T-helper 2 cell treated with Interferon-gamma antibody and Interleukin-4, amounts not matched to agents 5 μg/mL and 100 μg/mL, for 36 hours (primary cell): Measurements from ENCODE around the gene PPP1R15A.
"Not testable (repeated sequence)": the region's sequence is repeated elsewhere in the genome, so short reads cannot be mapped to it uniquely, and the experiment has no call there.

Experiments used
- DNase-seq: peaks from one replicate; pipeline ENCODE4 v3.0.0; 2021; ENCODE audit warnings: low spot score
- H3K27ac Mint-ChIP-seq: one replicate; pipeline ENCODE4 v1.8.0; 2021; ENCODE audit warnings: mild to moderate bottlenecking, mixed read lengths
- H3K27me3 Mint-ChIP-seq: one replicate; pipeline ENCODE4 v1.8.0; 2021; ENCODE audit warnings: low read depth, mixed read lengths
- H3K36me3 Mint-ChIP-seq: one replicate; pipeline ENCODE4 v1.8.0; 2021; ENCODE audit warnings: low read depth, mixed read lengths
- H3K4me1 Mint-ChIP-seq: one replicate; pipeline ENCODE4 v1.8.0; 2021; ENCODE audit warnings: low read depth, mixed read lengths
- H3K4me3 Mint-ChIP-seq: one replicate; pipeline ENCODE4 v1.8.0; 2022; ENCODE audit warnings: mild to moderate bottlenecking, moderate library complexity, mixed read lengths
- H3K9me3 Mint-ChIP-seq: one replicate; pipeline ENCODE4 v1.8.0; 2021; ENCODE audit warnings: mixed read lengths

The PPP1R15A gene

GRCh38 chr19:48844472-48844871 lies 27.7 kb upstream of the PPP1R15A start:
- Mint-ChIP-seq H3K4me1 (no peaks in the 10 kb centered on the region), H3K9me3 (no peaks in the 10 kb centered on the region), H3K36me3 (no peaks in the 10 kb centered on the region), H3K27me3 (no peaks in the 10 kb centered on the region), H3K4me3 (no peak overlapping the region), H3K27ac (no peak overlapping the region)
- DNase-seq: no peak

DNA sequence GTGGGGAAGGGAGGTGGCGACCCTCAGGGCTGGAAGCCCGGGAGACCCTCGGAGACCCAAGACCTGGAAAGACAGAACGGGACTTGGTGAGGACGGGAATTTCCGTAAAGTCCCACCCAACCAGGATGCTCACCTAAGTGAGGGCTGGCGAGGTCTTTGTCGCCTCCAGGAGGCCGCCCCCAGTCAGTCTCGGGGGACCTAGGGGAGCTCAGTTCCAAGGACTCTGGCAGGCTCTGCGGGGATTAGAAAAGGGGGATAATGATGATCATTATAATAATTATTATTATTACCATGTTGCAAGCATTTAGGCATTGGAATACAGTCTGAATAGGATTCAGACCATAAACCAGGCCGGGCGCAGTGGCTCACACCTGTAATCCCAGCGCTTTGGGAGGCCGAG lies 26.8 kb upstream of the PPP1R15A start:
- H3K27ac Mint-ChIP-seq: no peak overlapping the region
- no peaks in the 10 kb centered on the region for H3K36me3 Mint-ChIP-seq
- H3K9me3 Mint-ChIP-seq: no peaks in the 10 kb centered on the region
- no peaks in the 10 kb centered on the region for H3K27me3 Mint-ChIP-seq
- no peak overlapping the region for H3K4me3 Mint-ChIP-seq
- no peak for DNase-seq
- H3K4me1 Mint-ChIP-seq: no peaks in the 10 kb centered on the region

DNA sequence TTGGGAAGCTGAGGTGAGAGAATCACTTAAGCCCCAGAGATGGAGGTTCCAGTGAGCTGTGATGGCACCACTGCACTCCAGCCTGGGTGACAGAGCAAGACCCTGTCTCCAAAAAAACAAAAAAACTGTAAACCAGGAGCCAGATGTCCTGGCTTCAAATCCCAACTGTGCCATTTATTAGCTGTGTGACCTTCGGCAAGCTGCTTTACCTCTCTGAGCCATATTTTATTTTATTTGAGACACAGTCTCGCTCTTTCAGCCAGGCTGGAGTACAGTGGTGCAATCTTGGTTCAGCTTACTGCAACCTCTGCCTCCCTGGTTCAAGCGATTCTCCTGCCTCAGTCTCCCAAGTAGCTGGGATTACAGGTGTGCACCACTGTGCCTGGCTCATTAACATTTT lies 25.6 kb upstream of the PPP1R15A start:
- H3K27ac Mint-ChIP-seq, DNase-seq, H3K36me3 Mint-ChIP-seq, H3K9me3 Mint-ChIP-seq, H3K4me3 Mint-ChIP-seq, H3K4me1 Mint-ChIP-seq, H3K27me3 Mint-ChIP-seq: not testable (repeated sequence)

DNA sequence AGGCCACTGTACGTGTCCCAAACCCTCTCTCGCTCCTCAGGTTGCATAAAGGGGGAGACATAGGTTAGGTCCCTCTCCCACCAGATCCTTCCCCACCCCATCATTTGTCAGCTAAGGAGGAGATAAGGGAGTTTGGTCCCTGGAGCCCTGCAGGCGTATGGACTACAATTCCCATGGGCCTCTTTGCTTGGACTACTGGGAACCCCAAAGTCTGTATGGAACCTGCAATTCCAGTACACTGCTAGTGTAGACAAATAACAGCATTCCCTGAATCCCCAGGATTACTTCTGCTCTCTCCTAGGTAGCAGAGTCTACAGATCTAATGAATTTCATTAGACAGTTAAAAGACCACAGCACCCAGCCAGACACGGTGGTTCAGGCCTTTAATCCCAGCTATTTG lies 19.9 kb upstream of the PPP1R15A start:
- no peaks in the 10 kb centered on the region for H3K36me3 Mint-ChIP-seq
- no peaks in the 10 kb centered on the region for H3K4me1 Mint-ChIP-seq
- H3K4me3 Mint-ChIP-seq: no peak overlapping the region
- no peak for DNase-seq
- H3K27ac Mint-ChIP-seq: no peak overlapping the region
- H3K9me3 Mint-ChIP-seq: no peaks in the 10 kb centered on the region
- no peaks in the 10 kb centered on the region for H3K27me3 Mint-ChIP-seq

DNA sequence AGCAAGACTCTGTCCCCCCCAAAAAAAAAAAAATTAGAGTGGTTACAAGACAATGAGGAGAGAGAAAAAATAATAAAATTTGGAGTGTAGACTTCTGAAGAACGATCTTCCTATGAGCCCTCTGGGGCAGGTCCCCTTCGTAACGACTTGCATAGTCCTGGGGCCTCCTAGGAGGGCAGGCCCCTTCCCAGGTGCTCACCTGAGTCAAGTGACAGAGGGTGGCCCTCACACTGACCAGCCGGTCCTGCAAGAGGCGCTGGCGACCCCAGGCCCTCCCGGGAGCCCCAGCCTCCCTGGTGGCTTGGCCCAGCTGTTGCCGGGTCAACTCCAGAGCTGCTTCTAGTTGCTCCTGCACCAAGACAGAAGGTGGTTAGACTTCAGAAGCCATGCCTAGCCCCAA lies 18.7 kb upstream of the PPP1R15A start:
- DNase-seq: no peak
- Mint-ChIP-seq H3K36me3 (no peaks in the 10 kb centered on the region), H3K27ac (no peak overlapping the region), H3K9me3 (no peaks in the 10 kb centered on the region), H3K4me1 (no peaks in the 10 kb centered on the region), H3K27me3 (no peaks in the 10 kb centered on the region), H3K4me3 (no peak overlapping the region)

DNA sequence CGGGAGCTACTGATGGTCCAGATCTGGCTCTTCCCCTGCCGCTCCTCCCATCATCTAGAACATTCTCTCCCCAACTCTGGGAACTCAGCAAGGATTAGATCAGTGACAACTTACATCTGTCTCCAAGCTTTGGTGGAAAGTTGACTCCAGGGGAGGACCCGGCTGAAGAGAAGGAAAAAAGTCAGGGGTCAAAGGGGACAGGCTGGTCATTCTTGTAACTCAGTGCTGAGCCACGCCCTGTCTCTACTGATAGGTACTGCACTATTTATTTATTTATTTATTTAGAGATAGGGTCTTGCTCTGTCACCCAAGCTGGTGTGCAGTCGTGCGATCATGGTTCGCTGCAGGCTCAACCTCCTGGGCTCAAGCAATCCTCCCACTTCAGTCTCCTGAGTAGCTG lies 18.1 kb upstream of the PPP1R15A start:
- H3K27me3 Mint-ChIP-seq: no peaks in the 10 kb centered on the region
- no peak overlapping the region for H3K27ac Mint-ChIP-seq
- no peak overlapping the region for H3K4me3 Mint-ChIP-seq
- no peaks in the 10 kb centered on the region for H3K9me3 Mint-ChIP-seq
- no peak for DNase-seq
- peaks cover under 1% of the 10 kb centered on the region for H3K4me1 Mint-ChIP-seq
- H3K36me3 Mint-ChIP-seq: no peaks in the 10 kb centered on the region

DNA sequence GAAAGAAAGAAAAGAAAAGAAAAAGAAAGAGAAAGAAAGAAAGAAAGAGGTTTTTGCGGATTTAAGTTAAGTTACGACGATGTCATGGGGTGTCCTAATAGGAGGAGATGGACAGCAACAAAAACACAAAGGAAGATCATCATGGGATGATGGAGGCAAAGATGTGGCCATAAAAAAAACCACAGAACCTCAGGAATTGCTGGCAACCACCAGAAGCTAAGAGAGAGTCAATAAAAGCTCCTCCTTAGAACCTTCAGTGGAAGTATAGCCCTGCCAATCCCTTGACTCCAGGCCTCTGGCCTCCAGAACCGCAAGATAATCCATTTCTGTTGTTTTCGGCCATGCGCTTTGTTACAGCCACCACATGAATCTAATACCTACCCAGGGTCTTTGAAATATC lies 15.3 kb upstream of the PPP1R15A start:
- Mint-ChIP-seq H3K27me3 (peaks cover 2% of the 10 kb centered on the region), H3K36me3 (no peaks in the 10 kb centered on the region), H3K4me3 (no peak overlapping the region), H3K27ac (no peak overlapping the region), H3K9me3 (no peaks in the 10 kb centered on the region), H3K4me1 (peaks cover 1% of the 10 kb centered on the region)
- no peak for DNase-seq

DNA sequence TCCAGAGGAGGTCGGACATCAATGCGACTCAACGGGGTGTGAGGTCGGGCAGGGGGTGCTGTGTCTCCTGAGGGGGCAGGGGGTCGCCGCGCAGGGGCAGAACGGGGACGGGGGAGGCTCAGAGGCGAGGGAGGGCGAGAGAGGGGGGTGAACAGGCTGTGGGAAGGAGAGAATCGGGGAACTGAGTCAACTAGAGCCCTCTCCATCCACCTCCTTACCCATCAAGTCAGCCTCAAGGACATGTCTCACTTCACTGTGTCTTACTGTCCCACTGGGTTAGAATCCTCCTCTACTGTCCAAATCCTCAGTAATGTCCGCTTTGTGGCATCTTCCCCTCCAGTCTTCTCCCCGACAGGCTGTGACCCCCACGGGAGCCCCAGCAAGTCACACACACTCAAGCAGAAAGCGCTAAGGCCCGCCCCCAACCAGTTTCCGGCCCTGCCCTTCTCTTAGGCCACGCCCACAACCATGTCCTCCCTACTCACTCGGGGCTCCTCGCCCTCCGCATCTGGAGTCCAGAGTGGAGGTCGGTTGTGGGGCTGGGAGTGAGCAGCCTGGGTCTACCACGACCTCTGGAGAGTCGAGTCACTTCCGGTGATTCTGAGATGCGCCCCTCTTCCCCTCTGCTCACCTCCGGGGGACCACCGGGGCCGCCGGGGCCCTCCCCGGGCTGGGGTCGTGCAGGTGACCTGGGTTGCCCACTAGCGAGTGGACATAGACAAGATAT lies 13.1 kb upstream of the PPP1R15A start:
- Mint-ChIP-seq H3K4me1 (peaks cover 1% of the 10 kb centered on the region), H3K27me3 (peaks cover 2% of the 10 kb centered on the region), H3K27ac (peak overlapping the region; percentile 83), H3K4me3 (peak overlapping the region; percentile 90), H3K9me3 (no peaks in the 10 kb centered on the region), H3K36me3 (no peaks in the 10 kb centered on the region)
- DNase-seq: peak; percentile 71

GRCh38 chr19:48859711-48860572 lies 12.3 kb upstream of the PPP1R15A start:
- Mint-ChIP-seq H3K9me3 (no peaks in the 10 kb centered on the region), H3K4me3 (peak overlapping the region; percentile 9), H3K27me3 (peaks cover 2% of the 10 kb centered on the region), H3K27ac (no peak overlapping the region), H3K4me1 (peaks cover 1% of the 10 kb centered on the region), H3K36me3 (no peaks in the 10 kb centered on the region)
- no peak for DNase-seq

GRCh38 chr19:48861313-48861712 lies 10.9 kb upstream of the PPP1R15A start:
- peaks cover 3% of the 10 kb centered on the region for H3K27me3 Mint-ChIP-seq
- no peak for DNase-seq
- H3K4me3 Mint-ChIP-seq: no peak overlapping the region
- H3K4me1 Mint-ChIP-seq: peaks cover 1% of the 10 kb centered on the region
- H3K27ac Mint-ChIP-seq: no peak overlapping the region
- no peaks in the 10 kb centered on the region for H3K9me3 Mint-ChIP-seq
- H3K36me3 Mint-ChIP-seq: no peaks in the 10 kb centered on the region

DNA sequence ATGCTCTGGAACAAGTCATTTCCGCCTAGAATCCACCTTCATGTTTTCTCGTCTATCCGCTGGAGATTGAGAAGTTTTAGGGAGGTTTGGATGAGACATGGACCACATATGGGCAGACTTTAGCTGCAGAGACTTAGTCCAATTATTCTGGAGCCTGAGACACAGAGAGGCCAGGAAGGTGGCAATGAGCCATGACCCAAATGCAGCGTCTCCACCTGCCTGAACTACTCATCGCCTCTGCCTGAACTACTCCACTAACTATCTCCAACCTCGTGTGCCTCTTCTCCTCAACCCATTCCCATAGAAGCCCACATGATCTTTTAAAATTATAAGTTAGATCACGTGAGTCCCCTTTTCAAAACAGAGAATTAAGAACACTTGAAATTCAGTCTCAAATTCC lies 9.4 kb upstream of the PPP1R15A start:
- no peak overlapping the region for H3K4me3 Mint-ChIP-seq
- no peaks in the 10 kb centered on the region for H3K9me3 Mint-ChIP-seq
- H3K36me3 Mint-ChIP-seq: no peaks in the 10 kb centered on the region
- H3K27me3 Mint-ChIP-seq: peaks cover 5% of the 10 kb centered on the region
- no peak for DNase-seq
- peaks cover 1% of the 10 kb centered on the region for H3K4me1 Mint-ChIP-seq
- no peak overlapping the region for H3K27ac Mint-ChIP-seq

DNA sequence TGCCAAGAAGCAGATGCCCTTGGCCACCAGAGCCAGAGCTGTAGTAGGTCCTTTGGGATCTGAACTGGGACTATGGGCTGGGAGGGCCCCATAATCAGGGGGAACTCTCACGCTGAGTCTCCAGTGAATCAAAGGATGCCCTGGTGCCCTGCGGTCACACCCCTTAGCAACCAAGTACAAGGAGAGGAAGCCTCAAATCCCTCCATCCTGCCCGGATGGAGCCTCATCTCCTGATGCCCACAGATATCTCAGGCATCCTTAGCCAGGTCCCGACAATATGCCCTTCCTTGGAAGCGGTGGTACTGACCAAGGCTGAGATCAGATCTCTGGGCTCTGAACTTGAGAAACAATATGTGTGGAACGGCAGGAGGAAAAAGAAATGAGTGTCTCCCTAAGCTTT lies 5.5 kb upstream of the PPP1R15A start:
- no peak overlapping the region for H3K27ac Mint-ChIP-seq
- no peak for DNase-seq
- H3K9me3 Mint-ChIP-seq: no peaks in the 10 kb centered on the region
- H3K4me1 Mint-ChIP-seq: peaks cover 3% of the 10 kb centered on the region
- H3K36me3 Mint-ChIP-seq: no peaks in the 10 kb centered on the region
- H3K27me3 Mint-ChIP-seq: peaks cover 5% of the 10 kb centered on the region
- no peak overlapping the region for H3K4me3 Mint-ChIP-seq

DNA sequence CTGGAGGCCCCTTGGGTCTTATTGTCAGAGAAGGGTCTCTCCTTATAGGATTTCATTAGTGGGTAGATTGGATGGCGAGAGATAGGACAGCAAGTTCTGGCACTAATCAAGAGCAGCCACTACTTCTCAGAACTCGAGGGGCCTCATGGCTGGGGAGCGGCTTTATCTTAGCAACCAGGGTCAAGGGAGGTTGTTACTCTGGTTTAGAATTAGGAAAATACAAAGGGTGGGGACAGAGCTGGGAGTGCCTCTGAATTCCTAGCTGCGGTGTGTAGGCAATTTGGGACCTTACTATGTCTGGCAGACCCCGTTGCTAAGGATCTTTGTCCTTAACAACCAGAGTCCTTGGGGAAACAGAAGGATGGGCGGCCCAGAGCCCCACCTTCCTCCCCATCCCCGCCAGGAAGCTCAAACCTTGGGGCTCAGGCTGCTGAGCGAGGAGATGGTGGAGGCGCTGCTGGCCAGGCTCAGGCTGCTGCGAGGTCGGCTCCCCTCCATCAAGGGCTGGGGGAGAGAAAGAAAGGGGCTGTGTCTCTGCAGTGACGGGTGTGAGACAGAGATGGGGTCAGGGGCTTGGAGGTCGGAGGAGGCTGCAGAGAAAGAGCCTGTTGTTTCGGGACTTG lies 5.0 kb upstream of the PPP1R15A start:
- Mint-ChIP-seq H3K36me3 (peaks cover 1% of the 10 kb centered on the region), H3K27me3 (peaks cover 5% of the 10 kb centered on the region), H3K4me1 (peaks cover 6% of the 10 kb centered on the region), H3K4me3 (no peak overlapping the region), H3K27ac (no peak overlapping the region), H3K9me3 (no peaks in the 10 kb centered on the region)
- DNase-seq: no peak

DNA sequence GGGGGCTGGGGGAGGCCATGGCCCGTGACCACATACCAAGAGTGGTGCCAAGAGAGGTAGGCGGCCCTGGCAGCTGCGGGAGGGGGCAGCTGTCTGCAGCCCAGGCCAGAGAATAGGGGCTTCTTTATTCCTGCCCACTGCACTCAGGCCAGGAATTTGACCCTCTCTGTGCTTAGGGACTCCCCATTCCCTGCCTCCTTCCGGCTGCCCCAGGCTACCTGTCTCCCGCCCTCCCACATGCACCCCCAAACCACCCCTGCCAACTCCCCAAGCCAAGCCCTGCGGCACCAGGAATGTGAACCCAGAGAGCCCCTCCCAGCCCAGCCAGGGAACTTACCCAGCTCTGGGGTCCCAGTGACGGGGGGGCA lies 4.5 kb upstream of the PPP1R15A start:
- Mint-ChIP-seq H3K27ac (no peak overlapping the region), H3K4me3 (no peak overlapping the region), H3K9me3 (no peaks in the 10 kb centered on the region), H3K27me3 (peaks cover 5% of the 10 kb centered on the region), H3K36me3 (peaks cover 4% of the 10 kb centered on the region), H3K4me1 (peaks cover 8% of the 10 kb centered on the region)
- DNase-seq: no peak
